ENCODE data around the gene TRPM1.

GRCh38 chr15:31082771-31083369 lies 18.7 kb downstream of the TRPM1 start:
- TF ChIP-seq, protein P1, sequence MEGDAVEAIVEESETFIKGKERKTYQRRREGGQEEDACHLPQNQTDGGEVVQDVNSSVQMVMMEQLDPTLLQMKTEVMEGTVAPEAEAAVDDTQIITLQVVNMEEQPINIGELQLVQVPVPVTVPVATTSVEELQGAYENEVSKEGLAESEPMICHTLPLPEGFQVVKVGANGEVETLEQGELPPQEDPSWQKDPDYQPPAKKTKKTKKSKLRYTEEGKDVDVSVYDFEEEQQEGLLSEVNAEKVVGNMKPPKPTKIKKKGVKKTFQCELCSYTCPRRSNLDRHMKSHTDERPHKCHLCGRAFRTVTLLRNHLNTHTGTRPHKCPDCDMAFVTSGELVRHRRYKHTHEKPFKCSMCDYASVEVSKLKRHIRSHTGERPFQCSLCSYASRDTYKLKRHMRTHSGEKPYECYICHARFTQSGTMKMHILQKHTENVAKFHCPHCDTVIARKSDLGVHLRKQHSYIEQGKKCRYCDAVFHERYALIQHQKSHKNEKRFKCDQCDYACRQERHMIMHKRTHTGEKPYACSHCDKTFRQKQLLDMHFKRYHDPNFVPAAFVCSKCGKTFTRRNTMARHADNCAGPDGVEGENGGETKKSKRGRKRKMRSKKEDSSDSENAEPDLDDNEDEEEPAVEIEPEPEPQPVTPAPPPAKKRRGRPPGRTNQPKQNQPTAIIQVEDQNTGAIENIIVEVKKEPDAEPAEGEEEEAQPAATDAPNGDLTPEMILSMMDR (IDR thresholded peaks at IDR 0.05), result no peak
- peak; percentile 55 for TF ChIP-seq POLR2AphosphoS5 (IDR thresholded peaks at IDR 0.05)
